ENCODE measurements around the gene FLNC. TPM values are rescaled to one million over a fixed set of nuclear protein-coding genes. Genes with fewer than 3 reads are reported as not detected.

The FLNC gene
- total and polyA plus RNA-seq, 9 of the 15 experiments (the other 6 are each of a cell fraction or from before 2014, with no cell fraction given), result 0.90 to 155 (median 28.8) TPM

GRCh38 chr7:128831178-128831993, 1.2 kb downstream of the FLNC start (continued):
- TF ChIP-seq THAP12 (CRISPR knock-in tag; IDR thresholded peaks at IDR 0.05) (peak; percentile 70; the same call in 1 of the 2 replicates), HDAC8 (tag; IDR thresholded peaks at IDR 0.05) (peak; percentile 67), MAFK (IDR thresholded peaks at IDR 0.05; ENCODE audit: low read length) (no peak), RBFOX2 (IDR thresholded peaks at IDR 0.05; ENCODE audit: low read depth, low read length) (peak; percentile 89), ELF4 (CRISPR knock-in tag; IDR thresholded peaks at IDR 0.05) (no peak), PCBP1 (IDR thresholded peaks at IDR 0.05; ENCODE audit: low read depth, low read length, poor library complexity, severe bottlenecking) (peak; percentile 17), MYC (IDR thresholded peaks at IDR 0.05; ENCODE audit: low read depth, low read length) (peak; percentile 88), MYC (CRISPR knock-in tag; IDR thresholded peaks at IDR 0.05; ENCODE audit: borderline replicate concordance, low read depth) (peak; percentile 54; the same call in 1 of the 2 replicates), FOXA3 (CRISPR knock-in tag; conservative IDR thresholded peaks at IDR 0.05 in 1 of 2, IDR thresholded peaks at IDR 0.05 in 1 of 2) (0 out of 4 replicates have a peak, but pooled peaks of 1 of the 2 experiments have one; percentile 17), EGR1 (conservative IDR thresholded peaks at IDR 0.05) (peak; percentile 59), MEF2D (tag; conservative IDR thresholded peaks at IDR 0.05; ENCODE audit: low read depth) (no peak), MNT (conservative IDR thresholded peaks at IDR 0.05) (peak; percentile 61 to 80), HIVEP1 (CRISPR knock-in tag; IDR thresholded peaks at IDR 0.05) (peak; percentile 76; the same call in 1 of the 2 replicates), PHF20 (IDR thresholded peaks at IDR 0.05; ENCODE audit: partially characterized antibody) (peak; percentile 54), BRD9 (IDR thresholded peaks at IDR 0.05; ENCODE audit: low read depth, partially characterized antibody) (peak; percentile 26), MLLT1 (IDR thresholded peaks at IDR 0.05) (peak; percentile 56 to 68; a peak in 3 of 4 replicates), XRCC5 (IDR thresholded peaks at IDR 0.05; ENCODE audit: low read depth, low read length) (peak; percentile 67), CBX5 (IDR thresholded peaks at IDR 0.05; ENCODE audit: borderline replicate concordance, low read depth) (no peak), LCOR (CRISPR knock-in tag; IDR thresholded peaks at IDR 0.05) (peak; percentile 67; the same call in 1 of the 2 replicates), ZNF384 (IDR thresholded peaks at IDR 0.05; ENCODE audit: low read depth, low read length) (0 out of 2 replicates have a peak, but pooled peaks have one; percentile 4), MTA3 (IDR thresholded peaks at IDR 0.05; ENCODE audit: borderline replicate concordance) (0 out of 2 replicates have a peak, but pooled peaks have one; percentile 91), NR2C2 (CRISPR knock-in tag; IDR thresholded peaks at IDR 0.05) (0 out of 2 replicates have a peak, but pooled peaks have one; percentile 23), NR2C2 (tag; IDR thresholded peaks at IDR 0.05) (no peak), NBN (IDR thresholded peaks at IDR 0.05; ENCODE audit: low read depth) (peak; percentile 84)
